HEK293 (cell line): ENCODE data around the gene CDC25A.

ENCODE experiments used
- CTCF ChIA-PET: fragments of 350-600 bp; formaldehyde crosslinking; extraction: SDS; loops from one replicate; lab custom pipeline; 2021; ENCODE audit warnings: antibody characterized with exemption; lab: Yijun Ruan, JAX
- POLR2A ChIA-PET: fragments of 300-600 bp; formaldehyde crosslinking; extraction: SDS; loops from one replicate; lab custom pipeline; 2020; ENCODE audit warnings: antibody characterized with exemption, inconsistent platforms; lab: Yijun Ruan, JAX
- H3K27ac ChIP-seq: fragments of 200-500 bp; sonication (Bioruptor generic); 2 replicates; pipeline ENCODE4 v1.5.1; 2014; ENCODE audit warnings: low read depth, low read length, control low read depth, inconsistent platforms; ENCODE audit errors: extremely low read depth
- H3K36me3 ChIP-seq, 2 experiments: fragments of 200-500 bp in 1 of 2; sonication (Bioruptor generic) in 1 of 2; 1 replicate in 1 of 2; 2 replicates in 1 of 2; pipeline ENCODE4 v1.5.1; 2014 to 2017; ENCODE audit warnings: inconsistent platforms in 2 of 2, low read length in 2 of 2; ENCODE audit not compliant: control insufficient read depth in 2 of 2, insufficient read depth in 1 of 2
- H3K4me1 ChIP-seq: fragments of 200-500 bp; sonication (Bioruptor generic); 2 replicates; pipeline ENCODE4 v1.5.1; 2014; ENCODE audit warnings: mild to moderate bottlenecking, low read length, inconsistent platforms; ENCODE audit not compliant: control insufficient read depth, insufficient read depth
- H3K4me3 ChIP-seq: 2 replicates; pipeline ENCODE4 v1.5.1; 2011; ENCODE audit warnings: low read depth, mild to moderate bottlenecking, control low read depth, low read length, moderate library complexity
- H3K9me3 ChIP-seq: fragments of 200-500 bp; sonication (Bioruptor generic); 2 replicates; pipeline ENCODE4 v1.5.1; 2014; ENCODE audit warnings: low read depth, low read length, inconsistent platforms; ENCODE audit not compliant: control insufficient read depth, insufficient read depth
- BCL11B ChIP-seq: fragments of 450-650 bp; formaldehyde crosslinking; IDR thresholded peaks from 2 replicates; pipeline ENCODE4 v1.5.1; 2016; ENCODE audit warnings: low read depth, missing biosample characterization, missing genetic modification characterization
- EGR2 ChIP-seq: fragments of 450-650 bp; formaldehyde crosslinking; IDR thresholded peaks from 2 replicates; pipeline ENCODE4 v1.5.1; 2016; ENCODE audit warnings: low read depth, missing biosample characterization, missing genetic modification characterization
- KLF16 ChIP-seq: fragments of 450-650 bp; formaldehyde crosslinking; IDR thresholded peaks from 2 replicates; pipeline ENCODE4 v1.5.1; 2017; ENCODE audit warnings: missing biosample characterization, missing genetic modification characterization
- KLF8 ChIP-seq: fragments of 450-650 bp; formaldehyde crosslinking; IDR thresholded peaks from 2 replicates; pipeline ENCODE4 v1.5.1; 2016; ENCODE audit warnings: missing biosample characterization, missing genetic modification characterization
- PRDM2 ChIP-seq: fragments of 450-650 bp; formaldehyde crosslinking; IDR thresholded peaks from 2 replicates; pipeline ENCODE4 v1.5.1; 2016; ENCODE audit warnings: missing biosample characterization, missing genetic modification characterization, borderline replicate concordance
- PRDM4 ChIP-seq: fragments of 450-650 bp; formaldehyde crosslinking; IDR thresholded peaks from 2 replicates; pipeline ENCODE4 v1.5.1; 2017; ENCODE audit warnings: missing biosample characterization, missing genetic modification characterization
- REST ChIP-seq: fragments of 450-650 bp; formaldehyde crosslinking; IDR thresholded peaks from 2 replicates; pipeline ENCODE4 v1.5.1; 2016; ENCODE audit warnings: missing biosample characterization, missing genetic modification characterization
- SALL2 ChIP-seq: fragments of 450-650 bp; formaldehyde crosslinking; IDR thresholded peaks from 2 replicates; pipeline ENCODE4 v1.5.0; 2017; ENCODE audit warnings: missing biosample characterization, mild to moderate bottlenecking, missing genetic modification characterization, borderline replicate concordance
- SP3 ChIP-seq: fragments of 450-650 bp; formaldehyde crosslinking; IDR thresholded peaks from 2 replicates; pipeline ENCODE4 v1.5.1; 2016; ENCODE audit warnings: missing biosample characterization, missing genetic modification characterization
- ZBTB17 ChIP-seq: fragments of 450-650 bp; formaldehyde crosslinking; IDR thresholded peaks from 2 replicates; pipeline ENCODE4 v1.5.1; 2016; ENCODE audit warnings: missing biosample characterization, missing genetic modification characterization
- ZBTB21 ChIP-seq: fragments of 450-650 bp; formaldehyde crosslinking; IDR thresholded peaks from 2 replicates; pipeline ENCODE4 v1.5.1; 2017; ENCODE audit warnings: missing biosample characterization, missing genetic modification characterization
- ZFHX2 ChIP-seq: fragments of 450-650 bp; formaldehyde crosslinking; conservative IDR thresholded peaks from 2 replicates; pipeline ENCODE4 v1.5.1; 2016; ENCODE audit warnings: missing biosample characterization, missing genetic modification characterization
- ZFP37 ChIP-seq: fragments of 450-650 bp; formaldehyde crosslinking; IDR thresholded peaks from 2 replicates; pipeline ENCODE4 v1.5.1; 2016; ENCODE audit warnings: missing biosample characterization, missing genetic modification characterization
- ZNF169 ChIP-seq: fragments of 450-650 bp; formaldehyde crosslinking; IDR thresholded peaks from 2 replicates; pipeline ENCODE4 v1.5.1; 2016; ENCODE audit warnings: missing biosample characterization, missing genetic modification characterization
- ZNF510 ChIP-seq: fragments of 450-650 bp; formaldehyde crosslinking; IDR thresholded peaks from 2 replicates; pipeline ENCODE4 v1.5.1; 2018; ENCODE audit warnings: mild to moderate bottlenecking, missing genetic modification characterization, missing biosample characterization; ENCODE audit not compliant: insufficient replicate concordance

CDC25A gene

GRCh38 chr3:48222616-48223513 is 34.6 kb upstream of the CDC25A start, which contains the start of gene CAMP (continued):
- no peak for TF ChIP-seq ZNF510 (tag by site-specific recombination)
- 0 out of 2 replicates have a peak, but pooled peaks have one; percentile 16 for TF ChIP-seq EGR2
- TF ChIP-seq KLF16 (tag by site-specific recombination), result no peak
- TF ChIP-seq ZFP37 (tag by site-specific recombination), result no peak
- TF ChIP-seq PRDM2 (tag by site-specific recombination), result no peak
- TF ChIP-seq SP3 (tag by site-specific recombination), result no peak
- peak; percentile 54 for TF ChIP-seq ZFHX2 (tag by site-specific recombination)
- TF ChIP-seq, all 188 proteins: peak for 8

GRCh38 chr3:48220746-48221145 is 32.5 kb upstream of the CDC25A start:
- no peaks in the 10 kb centered on the region for H3K4me1 ChIP-seq
- no peak for TF ChIP-seq BCL11B (tag by site-specific recombination)
- no peak for TF ChIP-seq PRDM4
- no peak for TF ChIP-seq ZNF169 (tag by site-specific recombination)
- TF ChIP-seq ZBTB21, result no peak
- no peak for TF ChIP-seq REST (tag by site-specific recombination)
- TF ChIP-seq SALL2 (tag by site-specific recombination), result no peak
- TF ChIP-seq ZBTB17 (tag by site-specific recombination), result no peak
- no peak for TF ChIP-seq KLF8
- H3K4me3 ChIP-seq, result no peak overlapping the region
- POLR2A ChIA-PET, result no interaction called here
- H3K36me3 ChIP-seq, result no peaks in the 10 kb centered on the region
- CTCF ChIA-PET, result no interaction called here
- no peaks in the 10 kb centered on the region for H3K9me3 ChIP-seq
- no peak overlapping the region for H3K27ac ChIP-seq
